ENCODE data around the gene LDLRAD4.

LDLRAD4 gene

DNA sequence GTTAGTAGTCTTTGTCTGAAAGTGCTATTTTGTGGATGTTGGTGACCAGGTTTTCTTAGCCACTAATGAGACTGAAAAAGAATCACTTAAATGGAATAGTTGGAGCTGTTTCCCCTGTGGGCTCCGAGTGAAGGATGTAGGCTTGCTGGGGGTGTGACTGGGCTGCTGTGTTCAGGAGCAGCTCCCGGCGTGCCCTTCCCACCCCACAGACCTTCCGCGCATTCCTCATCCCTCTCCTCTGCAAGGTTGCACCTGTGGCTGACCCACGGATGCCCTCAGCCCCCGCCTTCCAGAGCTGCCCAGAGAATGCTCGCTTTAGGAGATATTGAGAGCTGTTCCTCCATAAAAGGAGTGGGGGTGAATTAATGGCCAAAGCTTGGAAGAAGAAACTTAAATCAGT, 174.3 kb downstream of the LDLRAD4 start:
- DNase-seq = no peak

DNA sequence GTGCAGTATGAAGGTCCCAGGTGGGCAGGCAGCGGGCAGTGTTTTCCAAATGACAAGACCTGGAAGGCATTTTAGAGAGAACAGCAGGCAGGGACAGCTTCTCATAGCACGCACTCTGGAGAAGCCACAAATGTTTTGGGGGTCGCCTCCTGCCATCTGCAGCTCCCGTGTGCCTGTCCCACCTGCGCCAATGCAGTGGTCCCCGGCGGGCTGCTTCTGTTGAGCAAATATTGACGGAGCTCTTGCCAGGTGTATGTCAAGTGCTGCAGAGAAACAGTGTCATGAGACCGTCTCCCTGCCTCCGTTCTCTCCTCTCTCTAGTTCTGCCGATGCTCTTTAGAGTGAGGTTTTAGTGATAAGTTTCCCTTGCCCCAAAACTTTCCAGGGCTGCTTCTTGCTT, 174.8 kb downstream of the LDLRAD4 start:
- DNase-seq = no peak

DNA sequence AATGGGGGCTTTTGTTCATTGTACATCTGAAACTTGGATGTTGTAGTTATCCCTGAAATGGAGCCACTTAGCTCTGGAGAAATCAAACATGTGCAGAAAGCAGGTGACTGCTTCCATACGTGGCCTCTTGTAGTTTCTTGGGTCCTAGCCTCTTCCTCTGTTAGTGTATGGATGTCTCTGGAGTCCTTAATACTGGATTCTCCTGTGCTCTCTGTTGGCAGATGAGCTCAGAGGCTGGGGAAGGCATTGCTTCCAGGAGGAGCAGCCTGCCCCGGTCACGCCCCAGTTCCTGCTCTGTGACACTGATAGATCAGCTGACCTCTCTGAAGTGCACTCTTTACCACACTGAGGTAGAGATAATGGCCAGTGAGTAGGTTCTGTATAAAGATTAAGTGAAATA, 176.2 kb downstream of the LDLRAD4 start:
- no peak for DNase-seq

GRCh38 chr18:13395577-13395976, 177.0 kb downstream of the LDLRAD4 start:
- no peak for DNase-seq

- DNase-seq = no peak
Measured at GRCh38 chr18:13397504-13398163, 179.1 kb downstream of the LDLRAD4 start.

DNA sequence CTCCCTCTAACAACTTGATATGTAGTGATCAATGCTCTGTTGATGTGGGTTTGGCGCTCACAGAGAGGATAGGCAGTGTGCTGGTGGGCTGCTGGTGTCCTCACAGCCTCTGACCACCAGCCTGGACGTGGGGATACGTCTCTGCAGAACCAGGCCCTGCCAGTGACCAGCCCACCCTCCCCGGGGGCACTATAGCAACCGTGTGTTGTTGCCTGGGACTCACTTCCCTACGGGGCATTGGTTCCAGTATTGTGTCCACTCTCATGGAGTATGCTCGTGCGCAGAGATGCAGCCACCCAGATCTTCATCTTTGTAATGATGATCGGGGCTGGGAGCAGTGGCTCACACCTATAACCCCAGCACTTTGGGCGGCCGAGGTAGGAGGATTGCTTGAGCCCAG, 180.1 kb downstream of the LDLRAD4 start:
- no peak for DNase-seq

GRCh38 chr18:13399511-13399910, 181.0 kb downstream of the LDLRAD4 start:
- no peak for DNase-seq

DNA sequence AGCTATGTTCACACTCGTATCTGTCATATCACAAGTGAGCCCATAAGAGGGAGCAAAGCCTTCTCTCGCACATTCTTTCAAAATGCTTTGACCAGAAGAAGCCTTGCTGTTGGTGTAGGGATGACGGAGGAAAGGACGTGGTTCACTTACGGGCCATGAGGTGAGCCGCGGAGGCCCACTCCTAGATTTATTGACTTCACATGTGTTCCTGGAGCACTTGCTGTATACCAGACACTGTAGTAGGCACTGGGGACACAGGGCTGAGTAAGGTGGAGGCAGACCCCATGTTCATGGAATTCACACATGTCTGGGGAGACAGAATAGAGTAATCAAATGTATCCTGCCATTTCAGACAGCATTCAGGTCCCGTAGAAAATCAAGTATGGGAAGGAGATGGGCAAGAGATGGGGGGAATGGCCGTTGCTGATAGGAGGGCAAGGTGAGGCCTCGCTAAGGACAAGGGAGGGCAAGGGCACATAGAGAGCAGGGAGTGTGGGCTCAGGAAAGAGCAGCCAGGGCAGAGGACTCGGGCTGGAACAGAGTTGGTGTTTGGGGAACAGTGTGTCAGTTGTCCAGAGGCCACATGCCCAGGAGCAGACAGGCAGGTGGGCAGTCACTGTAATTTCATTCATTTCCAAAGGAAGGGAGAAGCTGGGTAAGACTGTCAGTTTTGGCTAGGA, 182.2 kb downstream of the LDLRAD4 start:
- DNase-seq = no peak

GRCh38 chr18:13401404-13401803, 182.8 kb downstream of the LDLRAD4 start:
- DNase-seq = no peak

DNA sequence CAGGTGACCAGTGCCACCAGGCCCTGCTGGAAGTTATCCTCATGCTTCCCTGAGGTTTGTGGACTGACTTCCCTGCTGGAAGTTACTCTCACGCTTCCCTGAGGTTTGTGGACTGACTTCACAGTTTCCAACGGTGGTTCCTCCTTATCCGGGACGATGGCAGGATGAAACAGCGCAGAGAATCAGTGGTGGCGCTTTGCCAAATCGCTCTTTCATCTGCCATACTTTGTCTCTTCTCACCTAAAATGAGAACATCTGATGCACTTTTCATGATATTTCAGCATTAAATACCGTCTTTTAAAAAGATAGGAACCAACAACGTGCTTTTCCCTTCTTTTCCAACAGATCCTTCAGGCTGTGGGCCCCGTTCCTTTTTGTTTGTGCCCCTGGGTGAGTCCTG, 183.3 kb downstream of the LDLRAD4 start:
- DNase-seq = no peak

DNA sequence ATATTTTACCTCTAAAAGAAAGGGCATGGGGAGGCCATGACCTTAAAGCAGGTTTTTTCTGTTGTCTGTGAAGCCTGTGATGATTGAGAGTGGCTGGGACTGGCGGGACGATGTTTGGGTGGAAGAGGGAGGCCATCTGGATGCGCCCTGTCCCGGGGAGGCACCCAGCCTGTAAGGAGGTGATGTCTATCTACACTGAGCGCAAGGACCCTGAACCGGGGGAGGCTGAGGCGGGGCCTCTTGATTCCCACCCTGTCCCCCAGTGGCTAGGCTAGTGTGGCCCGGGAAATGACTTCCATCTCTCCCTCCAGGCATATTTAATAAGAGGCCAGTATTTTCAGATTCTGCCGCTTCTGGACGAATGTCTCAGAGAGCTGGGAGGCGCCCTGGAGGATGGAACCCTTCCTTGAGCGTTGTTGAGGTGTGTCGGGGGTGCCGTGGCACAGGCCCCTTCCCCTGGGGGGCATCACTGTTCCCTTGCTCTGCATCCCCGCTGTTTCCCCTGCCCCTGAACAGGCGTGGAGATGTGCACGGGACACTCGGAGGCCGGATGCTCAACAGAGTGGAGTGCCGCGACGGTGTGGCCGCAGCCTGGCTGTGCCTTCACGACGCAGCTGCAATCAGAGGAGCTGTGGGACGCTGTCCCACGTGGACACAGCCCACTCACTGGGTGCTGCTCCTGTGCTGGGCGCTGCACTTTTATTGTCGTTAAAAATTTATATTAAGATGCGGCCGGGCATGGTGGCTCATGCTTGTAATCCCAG, 185.4 kb downstream of the LDLRAD4 start:
- no peak for DNase-seq

DNA sequence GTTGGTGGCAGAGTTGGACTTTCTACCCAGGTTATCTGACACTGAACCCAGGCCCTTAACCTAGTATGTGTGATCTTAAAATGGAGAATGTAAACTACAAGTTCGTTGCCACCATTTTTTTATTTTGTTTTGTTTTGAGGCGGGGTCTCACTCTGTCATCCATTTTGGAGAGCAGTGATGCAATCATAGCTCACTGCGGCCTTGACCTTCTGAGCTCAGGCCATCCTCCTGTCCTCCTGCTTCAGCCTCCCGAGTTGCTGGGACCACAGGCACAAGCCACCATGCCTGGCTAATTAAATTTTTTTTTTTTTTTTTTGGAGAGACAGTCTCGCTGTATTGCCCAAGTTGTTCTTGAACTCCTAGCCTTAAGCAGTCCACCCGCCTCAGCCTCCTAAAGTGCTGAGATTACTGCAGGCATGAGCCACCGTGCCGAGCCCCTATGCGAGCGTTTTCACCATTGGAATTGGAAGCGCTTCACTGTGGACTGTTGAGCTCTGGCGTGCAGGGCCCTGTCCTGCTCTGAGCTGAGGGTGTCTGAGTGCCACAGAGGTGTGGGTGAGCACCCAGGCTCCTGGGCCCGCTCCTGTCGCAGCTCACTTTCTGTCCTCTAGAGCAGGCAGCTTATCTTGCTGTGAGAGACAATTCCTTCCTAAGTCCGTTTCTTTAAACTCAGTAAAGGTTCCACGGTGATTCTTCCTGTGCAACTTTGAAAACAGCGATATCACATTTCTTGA, 186.9 kb downstream of the LDLRAD4 start:
- no peak for DNase-seq

GRCh38 chr18:13406049-13406615, 187.6 kb downstream of the LDLRAD4 start:
- DNase-seq = no peak

DNA sequence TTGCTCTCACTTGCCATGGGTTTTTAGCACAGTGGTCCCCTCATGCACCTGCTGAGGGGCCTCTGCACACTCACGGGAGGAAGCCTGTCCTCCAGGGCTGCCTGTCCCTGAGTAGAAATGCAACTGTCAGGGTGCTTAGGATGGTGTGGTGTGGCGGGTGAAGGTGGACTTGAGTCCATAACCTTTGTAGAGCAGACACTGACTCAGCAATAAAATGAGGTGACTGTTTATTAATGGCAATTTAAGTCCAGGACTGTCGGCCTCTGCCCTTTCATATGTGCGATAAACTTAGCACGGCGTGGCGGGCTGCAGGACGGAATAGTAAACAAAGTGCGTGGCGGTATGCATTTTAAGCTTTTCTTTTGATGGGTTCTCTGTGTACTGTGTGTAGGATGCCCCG, 188.2 kb downstream of the LDLRAD4 start:
- no peak for DNase-seq

DNA sequence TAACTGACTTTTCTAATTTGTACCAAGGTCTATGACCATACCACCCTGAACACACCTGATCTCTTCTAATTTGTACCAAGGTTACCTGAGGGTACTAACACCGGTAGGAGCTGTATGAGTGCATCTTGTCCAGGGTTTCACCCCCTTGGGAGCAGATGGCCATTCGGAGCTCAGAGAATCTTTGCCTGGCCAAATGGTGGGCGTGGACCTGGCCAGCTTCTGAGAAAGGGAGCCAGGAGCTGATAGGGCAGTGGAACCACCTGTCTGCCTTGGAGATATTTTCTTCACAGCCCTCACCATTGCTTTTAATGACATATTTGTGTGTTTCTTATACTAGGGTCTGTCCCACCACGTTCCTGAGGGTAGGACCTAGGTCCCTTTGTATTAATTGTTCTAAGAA, 188.9 kb downstream of the LDLRAD4 start:
- DNase-seq = no peak

GRCh38 chr18:13409026-13409425, 190.5 kb downstream of the LDLRAD4 start:
- DNase-seq = no peak

GRCh38 chr18:13409997-13410396, 191.4 kb downstream of the LDLRAD4 start:
- no peak for DNase-seq

DNA sequence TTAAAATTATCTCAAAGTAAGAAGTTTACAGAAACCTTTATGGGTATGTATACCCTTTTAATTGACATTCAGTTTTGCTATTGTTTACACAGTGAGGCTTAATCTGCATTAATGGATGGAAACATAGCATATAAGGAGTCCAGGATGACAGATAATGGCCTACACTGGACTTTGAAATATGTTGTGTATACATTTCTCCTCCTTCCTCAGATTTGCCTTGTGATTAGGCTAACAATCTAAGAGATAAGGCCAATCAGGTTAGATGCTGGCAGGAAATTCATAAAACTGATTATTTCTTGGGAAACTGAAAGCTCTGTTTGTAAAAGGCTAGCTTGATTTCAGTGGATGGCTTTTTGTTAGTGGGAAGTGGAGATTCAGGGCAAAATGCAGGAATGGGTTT, 191.9 kb downstream of the LDLRAD4 start:
- no peak for DNase-seq

DNA sequence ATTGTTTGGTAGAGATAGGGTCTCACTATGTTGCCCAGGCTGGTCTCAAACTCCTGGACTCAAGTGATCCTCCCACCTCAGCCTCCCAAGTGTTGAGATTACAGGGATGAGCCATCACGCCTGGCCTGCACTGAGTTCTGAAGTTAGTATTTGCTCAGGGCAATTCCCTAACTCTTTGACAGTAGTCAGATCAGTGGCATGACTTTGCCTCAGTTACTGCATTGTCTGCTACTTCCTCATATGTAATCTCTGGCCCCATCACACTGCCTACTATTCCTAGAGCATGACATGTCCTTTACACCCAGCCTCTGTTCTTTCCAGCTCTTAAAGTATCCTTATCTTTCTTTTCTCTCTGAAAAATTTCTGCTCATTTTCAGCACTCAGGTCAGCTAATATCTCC, 193.5 kb downstream of the LDLRAD4 start:
- no peak for DNase-seq

GRCh38 chr18:13412901-13413300, 194.3 kb downstream of the LDLRAD4 start:
- no peak for DNase-seq

DNA sequence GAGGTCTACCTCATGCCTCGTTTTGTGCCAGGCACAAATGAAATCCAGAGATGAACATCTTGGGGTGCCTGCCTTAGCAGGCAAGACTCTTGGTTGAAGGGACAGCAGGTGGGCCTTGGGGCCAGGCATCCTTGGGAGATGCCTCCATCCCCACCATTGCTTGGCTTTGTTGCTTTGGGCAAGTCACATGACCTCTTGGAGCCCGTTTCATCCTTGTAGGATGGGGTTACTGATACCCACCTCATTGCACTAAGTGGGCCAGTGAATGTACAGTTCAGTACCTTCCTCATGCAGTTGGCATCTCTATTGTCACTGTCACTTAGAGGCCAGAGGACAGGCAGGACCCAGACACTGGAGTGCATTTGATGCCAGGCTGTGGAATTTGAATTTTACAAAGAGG, 195.5 kb downstream of the LDLRAD4 start:
- no peak for DNase-seq

- no peak for DNase-seq
Measured at GRCh38 chr18:13414521-13414920, 196.0 kb downstream of the LDLRAD4 start.

DNA sequence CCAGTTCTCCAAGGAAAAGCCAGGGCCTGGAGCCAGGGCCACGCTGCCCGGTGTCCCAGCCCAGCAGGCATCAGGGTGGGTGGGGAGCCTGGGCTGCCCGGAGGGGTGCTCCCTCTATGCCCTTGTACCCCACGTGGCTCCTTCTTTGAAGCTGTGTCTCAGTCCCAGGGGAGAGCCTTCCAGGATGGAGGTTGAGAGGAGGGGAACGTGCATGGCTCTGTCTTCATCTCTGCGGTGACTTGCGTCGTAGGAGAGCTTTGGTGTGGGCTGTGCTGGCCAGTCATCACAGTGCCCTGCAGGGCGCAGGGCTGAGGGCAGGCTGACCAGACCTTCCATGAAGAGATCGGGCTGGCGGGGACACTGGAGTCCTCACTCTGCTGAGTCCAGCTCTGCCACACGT, 197.2 kb downstream of the LDLRAD4 start:
- no peak for DNase-seq
